Ishikawa (cell line): ENCODE data around the gene EML1.

Experiments used
- CEBPB ChIP-seq: IDR thresholded peaks from 2 replicates; pipeline ENCODE4 v1.6.1; 2012
- EP300 ChIP-seq: IDR thresholded peaks from 2 replicates; pipeline ENCODE4 v1.6.1; 2012; ENCODE audit warnings: borderline replicate concordance
- NFIC ChIP-seq: IDR thresholded peaks from 2 replicates; pipeline ENCODE4 v1.6.1; 2012
- RAD21 ChIP-seq: IDR thresholded peaks from 2 replicates; pipeline ENCODE4 v1.6.1; 2012; ENCODE audit warnings: low read depth
- TAF1 ChIP-seq: IDR thresholded peaks from 2 replicates; pipeline ENCODE4 v1.6.1; 2012; ENCODE audit warnings: low read depth, mild to moderate bottlenecking
- TCF12 ChIP-seq: IDR thresholded peaks from 2 replicates; pipeline ENCODE4 v1.6.1; 2012; ENCODE audit warnings: low read depth
- YY1 ChIP-seq: IDR thresholded peaks from 2 replicates; pipeline ENCODE4 v1.6.1; 2012; ENCODE audit warnings: low read depth
- TF ChIP-seq, protein P1 (sequence below): IDR thresholded peaks from 2 replicates; pipeline ENCODE4 v1.6.1; 2012; ENCODE audit warnings: low read depth, mild to moderate bottlenecking
- TF ChIP-seq, protein P2 (sequence below): IDR thresholded peaks from 2 replicates; pipeline ENCODE4 v1.6.1; 2012

DNA sequence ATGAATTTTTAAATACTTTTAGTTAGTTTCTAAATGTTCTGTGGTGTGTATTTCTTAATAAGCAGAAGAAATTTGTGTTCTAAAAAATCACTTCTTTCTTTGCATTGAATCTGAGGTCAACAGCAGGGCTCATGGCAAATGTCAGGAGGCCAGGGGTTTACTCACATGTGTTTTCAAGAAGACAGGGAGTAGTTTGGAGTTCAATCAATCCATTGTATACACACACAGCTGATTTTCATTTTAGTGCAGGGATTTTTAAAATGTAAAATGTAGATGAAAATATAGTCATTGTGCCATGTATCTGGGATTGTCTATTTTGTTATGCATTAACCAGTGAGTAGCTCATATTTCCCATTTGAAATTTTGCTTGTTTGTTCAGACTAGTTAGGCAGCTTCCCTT is 62.1 kb downstream of the EML1 start:
- TF ChIP-seq, protein P1, sequence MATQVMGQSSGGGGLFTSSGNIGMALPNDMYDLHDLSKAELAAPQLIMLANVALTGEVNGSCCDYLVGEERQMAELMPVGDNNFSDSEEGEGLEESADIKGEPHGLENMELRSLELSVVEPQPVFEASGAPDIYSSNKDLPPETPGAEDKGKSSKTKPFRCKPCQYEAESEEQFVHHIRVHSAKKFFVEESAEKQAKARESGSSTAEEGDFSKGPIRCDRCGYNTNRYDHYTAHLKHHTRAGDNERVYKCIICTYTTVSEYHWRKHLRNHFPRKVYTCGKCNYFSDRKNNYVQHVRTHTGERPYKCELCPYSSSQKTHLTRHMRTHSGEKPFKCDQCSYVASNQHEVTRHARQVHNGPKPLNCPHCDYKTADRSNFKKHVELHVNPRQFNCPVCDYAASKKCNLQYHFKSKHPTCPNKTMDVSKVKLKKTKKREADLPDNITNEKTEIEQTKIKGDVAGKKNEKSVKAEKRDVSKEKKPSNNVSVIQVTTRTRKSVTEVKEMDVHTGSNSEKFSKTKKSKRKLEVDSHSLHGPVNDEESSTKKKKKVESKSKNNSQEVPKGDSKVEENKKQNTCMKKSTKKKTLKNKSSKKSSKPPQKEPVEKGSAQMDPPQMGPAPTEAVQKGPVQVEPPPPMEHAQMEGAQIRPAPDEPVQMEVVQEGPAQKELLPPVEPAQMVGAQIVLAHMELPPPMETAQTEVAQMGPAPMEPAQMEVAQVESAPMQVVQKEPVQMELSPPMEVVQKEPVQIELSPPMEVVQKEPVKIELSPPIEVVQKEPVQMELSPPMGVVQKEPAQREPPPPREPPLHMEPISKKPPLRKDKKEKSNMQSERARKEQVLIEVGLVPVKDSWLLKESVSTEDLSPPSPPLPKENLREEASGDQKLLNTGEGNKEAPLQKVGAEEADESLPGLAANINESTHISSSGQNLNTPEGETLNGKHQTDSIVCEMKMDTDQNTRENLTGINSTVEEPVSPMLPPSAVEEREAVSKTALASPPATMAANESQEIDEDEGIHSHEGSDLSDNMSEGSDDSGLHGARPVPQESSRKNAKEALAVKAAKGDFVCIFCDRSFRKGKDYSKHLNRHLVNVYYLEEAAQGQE, result no peak
- TF ChIP-seq TCF12 (no peak), EP300 (no peak), NFIC (no peak), TAF1 (no peak), YY1 (no peak), RAD21 (no peak), CEBPB (no peak)
- TF ChIP-seq, protein P2, sequence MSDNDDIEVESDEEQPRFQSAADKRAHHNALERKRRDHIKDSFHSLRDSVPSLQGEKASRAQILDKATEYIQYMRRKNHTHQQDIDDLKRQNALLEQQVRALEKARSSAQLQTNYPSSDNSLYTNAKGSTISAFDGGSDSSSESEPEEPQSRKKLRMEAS, result no peak
